HG03196 (cell line): ENCODE results near the gene PFN3.
"Not testable (repeated sequence)": the region's sequence is repeated elsewhere in the genome, so short reads cannot be mapped to it uniquely, and the experiment has no call there.

Source experiments
- ATAC-seq: cut with Tn5 transposase; IDR thresholded peaks from one replicate; pipeline ENCODE4 v1.9.1; 2021; ENCODE audit not compliant: unreplicated experiment

Gene PFN3

DNA sequence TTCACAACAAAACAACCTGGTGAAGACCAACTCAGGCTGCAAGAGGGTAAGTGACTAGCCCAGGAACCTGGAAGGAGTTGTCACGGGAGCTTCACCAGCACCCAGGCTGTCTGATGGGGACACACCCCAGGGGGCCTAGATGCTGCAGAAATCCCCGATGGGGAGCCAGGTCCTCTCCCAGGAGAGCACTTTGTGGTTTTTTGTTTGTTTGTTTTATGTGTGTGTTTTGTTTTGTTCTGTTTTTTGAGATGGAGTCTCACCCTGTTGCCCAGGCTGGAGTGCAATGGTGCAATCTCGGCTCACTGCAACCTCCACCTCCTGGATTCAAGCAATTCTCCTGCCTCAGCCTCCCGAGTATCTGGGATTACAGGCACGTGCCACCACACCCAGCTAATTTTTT, 24.9 kb downstream of the PFN3 start:
- ATAC-seq: not testable (repeated sequence)

DNA sequence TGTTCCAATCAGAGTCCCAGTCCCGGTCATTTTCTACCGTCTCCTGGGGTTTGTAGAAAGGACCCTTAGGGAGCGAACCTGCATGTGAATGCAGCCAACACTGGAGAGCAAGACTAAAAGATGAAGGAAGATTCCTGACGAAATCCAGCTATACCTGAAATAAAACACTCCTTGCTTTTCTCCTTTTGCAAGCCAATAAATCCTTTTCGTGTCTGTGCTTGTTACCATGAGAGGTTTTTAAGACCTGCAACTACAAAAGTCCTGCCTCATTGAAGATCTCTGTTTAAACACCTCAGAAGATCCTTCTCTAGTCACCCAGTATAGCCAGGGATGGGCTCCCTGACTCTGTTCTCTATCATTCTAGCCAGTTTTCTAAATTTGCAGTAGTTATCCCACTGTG, 26.2 kb downstream of the PFN3 start:
- no peak for ATAC-seq

DNA sequence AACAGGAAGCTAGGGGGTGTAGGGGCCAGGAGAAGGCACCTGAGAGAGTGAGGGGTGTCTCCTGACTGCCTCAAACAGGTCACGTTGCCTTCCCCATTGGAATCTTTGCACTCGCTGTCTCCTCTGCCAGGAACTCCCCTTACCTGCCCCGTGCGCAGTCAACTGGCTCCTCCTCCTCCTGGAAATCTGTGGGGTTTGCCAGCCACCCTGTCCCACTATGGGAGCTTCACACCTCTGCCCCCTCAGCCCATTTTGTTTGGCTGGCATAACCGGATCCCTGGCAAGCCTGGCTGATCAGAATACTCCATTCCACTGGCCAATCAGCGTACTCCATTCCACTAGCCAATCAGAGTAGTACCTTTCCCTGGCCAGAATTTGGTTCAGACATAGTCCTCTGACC, 26.7 kb downstream of the PFN3 start:
- no peak for ATAC-seq

DNA sequence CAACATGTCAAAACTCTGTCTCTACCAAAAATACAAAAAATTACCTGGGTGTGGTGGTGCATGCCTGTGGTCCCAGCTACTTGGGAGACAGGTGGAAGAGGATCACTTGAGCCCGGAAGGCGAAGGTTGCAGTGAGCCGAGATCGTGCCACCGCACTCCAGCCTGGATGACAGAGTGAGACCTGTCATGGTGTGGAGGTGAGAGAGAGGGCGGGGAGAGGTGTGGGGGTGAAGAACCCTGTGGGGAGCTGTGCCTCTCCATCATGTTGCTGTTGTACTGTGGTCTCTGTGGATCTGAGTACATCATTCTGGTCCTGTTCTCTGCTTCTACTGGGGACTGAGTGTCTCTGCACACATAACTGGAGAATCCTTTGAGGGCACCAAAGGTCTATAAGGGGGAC, 27.6 kb downstream of the PFN3 start:
- no peak for ATAC-seq

DNA sequence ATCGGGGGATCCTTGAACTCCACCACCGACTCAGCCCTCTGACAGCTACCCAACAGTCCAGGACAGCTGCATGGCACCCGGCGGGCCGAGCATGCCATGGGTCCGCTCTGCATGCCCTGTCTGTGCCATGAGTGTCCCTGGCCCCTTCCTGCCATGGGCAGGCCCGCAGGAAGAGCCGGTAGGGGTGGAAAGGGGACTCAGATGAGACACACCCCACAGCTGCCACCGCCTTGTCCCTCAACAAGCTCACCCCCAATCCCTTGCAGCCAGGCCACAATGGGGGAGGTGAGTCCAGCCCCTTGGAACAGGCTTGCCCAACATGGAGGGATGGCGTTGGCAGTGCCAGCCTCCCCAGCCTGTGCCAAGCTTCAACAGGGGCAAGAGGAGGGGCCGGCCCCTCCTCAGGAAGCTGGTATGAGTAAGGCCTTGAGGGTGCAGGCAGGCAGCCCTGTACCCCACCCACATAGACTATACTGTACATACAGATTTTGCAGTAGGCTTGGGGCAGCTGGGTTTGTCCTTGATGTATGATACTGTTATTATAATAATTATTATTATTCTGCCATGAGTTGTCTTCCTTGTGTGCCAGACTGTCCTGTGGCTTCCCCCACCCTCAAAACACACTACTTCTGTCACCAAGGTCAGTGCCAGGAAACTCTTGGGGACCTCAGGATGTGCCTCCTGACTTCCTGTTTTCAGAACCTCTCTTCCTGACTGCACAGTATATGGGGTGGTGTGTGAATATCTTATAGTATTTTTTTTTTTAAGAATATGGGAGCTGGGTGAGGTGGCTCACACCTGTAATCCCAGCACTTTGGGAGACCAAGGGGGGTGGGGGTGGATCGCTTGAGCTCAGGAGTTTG, 28.2 kb downstream of the PFN3 start:
- ATAC-seq: no peak

DNA sequence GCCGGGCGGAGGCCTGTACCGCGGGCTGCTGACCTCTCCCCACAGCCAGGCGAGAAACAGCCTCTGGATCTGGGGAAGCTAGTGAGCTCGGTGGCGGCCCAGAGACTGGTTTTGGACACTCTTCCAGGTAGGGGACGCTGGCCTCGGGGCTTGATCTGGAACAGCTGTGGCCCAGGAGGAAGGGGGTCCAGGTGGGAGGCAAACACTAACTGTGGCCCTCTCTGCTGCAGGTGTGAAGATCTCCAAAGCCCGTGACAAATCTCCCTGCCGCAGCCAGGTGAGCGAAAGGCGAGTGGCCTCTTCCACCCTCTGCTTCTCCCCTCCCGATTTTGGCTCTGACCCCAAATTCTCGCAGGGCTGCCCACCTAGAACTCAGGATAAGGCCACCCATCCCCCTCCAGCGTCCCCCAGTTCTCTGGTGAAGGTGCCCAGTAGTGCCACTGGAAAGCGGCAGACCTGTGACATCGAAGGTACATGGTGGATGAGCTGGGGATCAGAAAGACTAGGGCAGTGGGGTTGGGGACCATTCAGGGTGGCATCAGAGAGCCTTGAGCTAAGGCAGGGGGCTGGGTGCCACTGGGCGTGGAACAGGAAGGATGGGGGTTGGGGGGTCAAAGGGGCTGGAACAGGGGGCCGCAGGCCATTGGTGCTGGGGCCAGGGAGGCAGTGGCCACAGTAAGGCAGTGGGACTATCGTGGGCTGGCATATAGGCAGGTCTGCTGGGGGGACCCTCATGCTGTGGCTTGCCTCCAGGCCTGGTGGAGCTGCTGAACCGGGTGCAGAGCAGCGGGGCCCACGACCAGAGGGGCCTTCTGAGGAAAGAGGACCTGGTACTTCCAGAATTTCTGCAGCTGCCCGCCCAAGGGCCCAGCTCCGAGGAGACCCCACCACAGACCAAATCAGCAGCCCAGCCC, 29.1 kb downstream of the PFN3 start:
- no peak for ATAC-seq

DNA sequence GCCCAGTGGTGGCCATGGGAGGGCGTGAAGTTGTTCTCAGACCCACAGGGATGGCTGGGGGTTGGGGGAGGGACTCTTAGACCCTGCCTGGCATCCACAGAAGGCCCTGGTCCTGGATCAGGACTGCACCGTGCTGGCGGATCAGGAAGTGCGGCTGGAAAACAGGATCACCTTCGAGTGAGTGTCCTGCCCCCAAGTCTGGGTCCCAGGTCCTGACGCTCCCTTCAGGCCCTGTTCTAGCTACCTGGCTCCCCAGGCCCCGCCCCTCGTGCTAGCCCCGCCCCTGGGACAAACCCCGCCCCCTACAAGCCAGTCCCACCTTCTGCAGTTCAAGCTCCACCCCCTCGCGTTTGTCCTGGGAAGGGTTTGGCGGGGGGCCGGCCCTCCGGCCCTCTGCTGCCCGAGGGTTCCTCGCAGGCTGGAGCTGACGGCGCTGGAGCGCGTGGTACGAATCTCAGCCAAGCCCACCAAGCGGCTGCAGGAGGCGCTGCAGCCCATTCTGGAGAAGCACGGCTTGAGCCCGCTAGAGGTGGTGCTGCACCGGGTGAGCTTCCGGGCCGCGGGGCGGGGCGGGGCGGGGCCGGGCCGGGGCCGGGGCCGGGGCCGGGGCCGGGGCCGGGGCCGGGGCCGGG, 29.9 kb downstream of the PFN3 start:
- peak; percentile 46 for ATAC-seq

DNA sequence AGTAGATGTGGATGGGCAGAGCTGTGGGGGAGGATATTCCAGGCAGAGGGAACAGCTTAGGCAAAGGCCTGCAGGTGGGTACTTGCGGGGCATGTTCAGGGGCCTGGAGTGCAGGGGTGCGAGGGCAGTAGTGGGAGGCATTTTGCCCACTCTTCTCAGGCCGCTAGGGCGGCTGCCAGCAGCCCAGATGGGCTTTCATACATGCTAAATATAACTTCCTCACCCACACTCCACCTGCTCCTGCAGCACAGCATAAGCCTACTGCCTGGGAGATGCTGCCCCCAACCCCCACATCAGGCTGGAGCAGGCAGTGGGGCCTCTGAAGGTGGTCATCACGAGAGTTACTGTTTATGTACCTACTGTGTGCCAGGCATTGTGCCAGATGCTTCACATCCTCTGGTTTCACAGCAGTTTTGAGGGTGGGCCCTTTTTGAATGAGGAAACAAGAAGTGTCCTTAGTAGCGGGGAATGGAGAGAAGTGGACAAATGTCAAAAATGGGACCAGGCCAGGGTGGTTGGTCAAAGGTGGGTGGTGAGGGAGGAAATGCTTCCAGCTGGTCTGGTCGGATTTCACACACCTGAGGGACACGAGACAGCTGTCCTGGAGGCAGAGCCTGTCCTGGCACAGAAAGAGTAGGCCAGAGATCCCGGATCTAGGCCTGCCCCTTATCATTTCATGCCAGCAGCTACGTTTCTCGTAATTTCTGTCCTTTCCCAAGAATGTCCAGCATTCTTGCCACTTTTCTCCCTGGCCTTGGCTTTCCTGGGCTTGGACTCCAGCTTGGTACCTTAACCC, 30.6 kb downstream of the PFN3 start:
- ATAC-seq: no peak

DNA sequence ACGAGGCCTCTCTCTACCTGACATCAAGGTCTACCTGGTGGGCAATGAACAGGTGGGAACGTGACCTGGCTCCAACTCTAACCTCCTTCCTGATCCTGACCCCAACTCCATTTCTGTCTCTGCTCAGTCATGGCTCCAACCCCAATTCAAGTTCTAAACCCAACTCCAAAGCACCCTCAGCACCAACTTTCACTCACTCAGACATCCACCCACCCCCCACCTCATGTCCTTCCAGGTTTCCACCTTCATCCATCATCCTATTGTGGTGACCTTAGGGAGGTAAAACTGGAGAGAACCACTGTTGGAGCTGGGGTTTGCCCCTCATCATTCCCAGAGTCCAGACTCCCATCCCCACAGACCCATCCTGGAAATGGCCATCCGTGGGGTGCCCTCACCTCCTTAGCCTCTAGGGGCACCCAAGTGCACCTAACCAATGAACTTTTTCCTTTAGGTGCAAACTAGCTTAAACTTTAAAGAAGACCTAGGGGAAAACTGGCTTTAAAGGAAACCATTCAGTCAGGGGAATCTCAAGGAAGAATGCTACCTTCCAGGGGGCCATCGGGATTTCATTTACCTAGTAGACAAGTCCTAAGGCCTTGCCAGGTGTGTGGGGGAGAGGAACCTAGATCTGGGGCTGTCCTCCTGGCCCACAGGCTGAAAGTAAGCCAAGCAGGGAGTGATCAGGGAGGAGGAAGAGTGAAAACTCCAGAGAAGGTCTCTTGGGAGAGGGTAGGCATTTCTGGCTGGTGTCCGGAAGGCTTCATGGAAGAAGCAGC, 31.4 kb downstream of the PFN3 start:
- ATAC-seq: no peak

DNA sequence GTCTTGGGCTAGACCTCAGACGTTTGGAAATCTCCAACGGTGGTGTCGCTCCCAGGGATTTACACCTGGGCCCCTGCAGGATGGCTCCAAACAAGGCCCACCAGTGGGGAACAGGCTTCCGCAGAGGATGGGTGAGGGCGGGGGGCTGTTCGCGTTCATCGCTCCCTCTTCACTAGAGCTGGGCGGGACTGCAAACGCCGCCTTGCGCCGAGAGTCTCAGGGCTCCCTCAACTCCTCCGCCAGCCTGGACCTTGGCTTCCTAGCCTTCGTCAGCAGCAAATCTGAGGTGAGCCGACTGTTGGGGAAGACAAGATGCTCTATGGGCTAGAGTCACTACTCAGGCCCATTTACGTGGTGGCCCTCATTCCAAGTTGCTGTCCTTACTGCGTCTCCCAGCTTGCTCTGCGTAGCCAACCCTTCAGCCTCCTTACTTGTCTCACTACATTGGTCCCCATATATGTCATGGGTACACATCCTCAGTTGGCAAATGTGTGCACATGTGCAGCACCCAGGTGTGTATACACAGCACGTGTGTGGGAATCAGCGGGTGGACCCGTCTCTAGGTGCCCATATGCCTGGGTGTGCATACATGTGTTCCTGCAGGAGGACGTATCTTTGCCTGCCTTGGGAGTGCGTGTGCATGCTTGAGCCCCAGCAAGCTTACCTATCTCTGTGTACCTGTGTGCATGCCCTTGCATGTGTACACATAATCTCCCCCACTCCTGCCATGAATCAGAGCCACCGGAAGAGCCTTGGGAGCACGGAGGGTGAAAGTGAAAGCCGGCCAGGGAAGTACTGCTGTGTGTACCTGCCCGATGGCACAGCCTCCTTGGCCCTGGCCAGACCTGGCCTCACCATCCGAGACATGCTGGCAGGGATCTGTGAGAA, 32.2 kb downstream of the PFN3 start:
- no peak for ATAC-seq

DNA sequence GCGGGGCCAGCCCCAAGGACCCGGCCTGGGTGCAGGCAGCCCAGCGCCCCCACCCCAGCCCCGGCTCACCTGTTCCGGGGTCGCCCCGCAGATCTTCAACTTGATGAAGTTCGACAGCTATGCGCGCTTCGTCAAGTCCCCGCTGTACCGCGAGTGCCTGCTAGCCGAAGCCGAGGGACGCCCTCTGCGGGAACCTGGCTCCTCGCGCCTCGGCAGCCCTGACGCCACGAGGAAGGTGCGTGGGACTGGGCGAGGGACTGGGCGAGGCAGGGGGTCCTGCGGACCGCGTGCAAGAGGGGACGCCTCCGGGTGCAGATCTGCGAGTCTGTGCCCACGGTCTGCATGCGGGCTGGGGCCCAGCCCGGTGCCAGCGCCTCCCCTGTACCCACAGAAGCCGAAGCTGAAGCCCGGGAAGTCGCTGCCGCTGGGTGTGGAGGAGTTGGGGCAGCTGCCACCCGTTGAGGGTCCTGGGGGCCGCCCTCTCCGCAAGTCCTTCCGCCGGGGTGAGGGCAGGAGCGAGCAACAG, 33.1 kb downstream of the PFN3 start:
- ATAC-seq: no peak

DNA sequence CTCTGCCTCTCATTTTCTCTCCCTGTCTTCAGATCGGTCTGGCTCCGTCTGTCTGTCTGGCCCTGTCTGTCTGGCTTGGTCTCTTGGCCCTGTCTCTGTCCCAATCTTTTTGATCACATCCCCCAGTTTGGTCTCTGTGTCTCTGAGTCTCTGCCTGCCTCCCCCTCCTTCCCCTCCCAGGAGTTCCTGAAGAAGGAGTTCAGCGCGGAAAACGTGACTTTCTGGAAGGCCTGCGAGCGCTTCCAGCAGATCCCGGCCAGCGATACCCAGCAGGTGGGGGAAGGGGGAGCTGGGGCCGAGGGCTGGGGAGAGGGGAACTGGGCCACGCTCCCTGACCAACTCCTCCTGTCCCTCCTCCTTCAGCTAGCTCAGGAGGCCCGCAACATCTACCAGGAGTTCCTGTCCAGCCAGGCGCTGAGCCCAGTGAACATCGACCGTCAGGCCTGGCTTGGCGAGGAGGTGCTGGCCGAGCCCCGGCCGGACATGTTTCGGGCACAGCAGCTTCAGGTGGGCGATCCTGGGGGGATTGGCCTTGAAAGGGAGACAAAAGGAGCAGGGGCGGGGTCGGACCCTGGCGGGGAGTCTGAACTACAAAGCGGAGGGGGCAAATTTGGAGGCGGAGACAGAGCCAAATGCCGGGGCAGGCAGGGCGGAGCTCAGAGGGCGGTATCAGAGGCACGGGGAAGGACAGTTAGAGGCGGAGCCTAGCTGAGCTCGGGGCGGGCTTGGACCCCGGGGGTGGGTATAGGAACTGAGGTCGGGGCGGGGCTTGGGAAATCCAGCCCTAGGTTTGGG, 33.7 kb downstream of the PFN3 start:
- no peak for ATAC-seq

DNA sequence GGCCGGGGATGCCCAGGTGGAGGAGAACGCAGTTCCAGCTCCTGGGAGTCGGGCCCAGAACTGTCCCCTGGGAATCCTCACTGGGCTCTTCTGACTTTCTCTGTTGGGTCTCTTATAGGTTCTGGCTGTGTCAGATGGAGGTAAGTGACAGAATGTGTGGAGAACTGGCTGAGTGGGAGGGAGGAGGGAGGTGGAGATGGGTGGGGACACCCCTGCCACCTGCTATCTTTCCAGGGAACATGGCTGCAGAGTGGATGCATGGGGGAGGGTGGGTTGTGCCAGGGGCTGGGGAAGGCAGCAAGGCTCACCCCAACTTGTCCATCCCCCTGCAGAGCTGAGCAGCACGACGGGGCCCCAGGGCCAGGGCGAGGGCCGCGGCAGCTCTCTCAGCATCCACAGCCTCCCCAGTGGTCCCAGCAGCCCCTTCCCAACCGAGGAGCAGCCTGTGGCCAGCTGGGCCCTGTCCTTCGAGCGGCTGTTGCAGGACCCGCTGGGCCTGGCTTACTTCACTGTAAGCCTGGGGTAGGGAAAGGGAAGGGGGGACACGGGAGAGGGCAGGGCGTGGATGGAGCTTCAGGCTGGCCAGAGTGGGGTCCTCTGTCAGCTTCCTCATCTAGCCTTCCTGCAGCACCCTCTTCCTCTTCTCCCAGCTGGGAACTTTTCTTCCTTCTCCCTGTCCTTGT, 34.5 kb downstream of the PFN3 start:
- no peak for ATAC-seq

DNA sequence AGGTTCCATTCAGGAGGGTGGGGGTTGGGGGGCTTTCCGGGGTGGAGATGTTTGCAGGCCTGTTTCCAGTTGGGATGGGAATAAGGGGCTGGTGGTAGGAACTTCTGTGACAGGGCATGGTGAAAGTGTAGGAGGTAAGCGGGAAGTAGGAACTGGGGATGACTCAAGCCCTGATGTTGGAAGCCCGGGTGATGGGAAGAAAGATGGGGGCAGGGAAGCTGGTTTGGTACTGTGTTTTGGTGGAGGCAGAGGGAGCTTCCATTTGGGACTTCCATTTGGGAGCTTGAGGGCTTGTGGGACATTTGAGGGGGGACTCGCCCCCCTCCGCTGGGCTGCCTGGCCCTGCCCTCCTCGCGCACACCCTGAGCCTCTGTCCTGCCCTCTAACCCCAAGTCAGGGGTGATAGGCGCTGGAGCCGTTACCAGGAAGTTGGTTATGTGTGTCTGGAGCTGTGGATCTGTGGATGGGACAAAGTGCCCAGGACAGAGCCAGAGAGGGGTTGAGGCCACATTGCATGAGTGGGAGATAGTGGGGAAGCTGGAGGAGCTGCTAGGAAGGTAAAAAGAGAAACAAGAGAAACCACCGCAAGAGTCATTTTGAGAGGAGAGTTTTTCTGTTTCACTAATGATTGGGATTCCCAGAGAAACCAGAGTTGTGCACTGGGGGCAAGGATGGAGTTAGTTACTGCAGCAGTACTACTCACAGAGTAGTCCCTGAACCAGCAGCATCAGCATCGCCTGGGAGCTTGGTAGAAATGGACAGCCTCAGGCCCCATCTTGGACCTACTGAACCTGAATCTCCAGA, 36.1 kb downstream of the PFN3 start:
- ATAC-seq: no peak

DNA sequence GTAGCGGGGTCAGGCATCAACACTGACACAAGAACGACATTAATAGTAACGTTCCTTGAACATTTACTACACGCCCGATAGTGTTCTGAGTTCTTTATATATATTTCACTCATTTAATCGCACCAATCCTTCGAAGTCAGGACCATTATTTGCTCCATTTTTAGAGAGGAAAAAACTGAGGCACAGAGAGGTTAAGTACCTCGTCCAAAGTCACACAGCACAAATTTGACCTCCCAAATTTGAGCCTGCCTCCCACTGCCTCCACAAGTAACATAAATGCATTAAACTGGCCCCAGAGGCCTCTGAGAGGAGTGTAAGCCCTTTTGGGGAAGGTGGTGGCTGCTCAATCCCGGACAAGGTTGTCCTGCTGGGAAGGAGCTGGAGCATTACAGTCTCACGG, 36.9 kb downstream of the PFN3 start:
- ATAC-seq: no peak

DNA sequence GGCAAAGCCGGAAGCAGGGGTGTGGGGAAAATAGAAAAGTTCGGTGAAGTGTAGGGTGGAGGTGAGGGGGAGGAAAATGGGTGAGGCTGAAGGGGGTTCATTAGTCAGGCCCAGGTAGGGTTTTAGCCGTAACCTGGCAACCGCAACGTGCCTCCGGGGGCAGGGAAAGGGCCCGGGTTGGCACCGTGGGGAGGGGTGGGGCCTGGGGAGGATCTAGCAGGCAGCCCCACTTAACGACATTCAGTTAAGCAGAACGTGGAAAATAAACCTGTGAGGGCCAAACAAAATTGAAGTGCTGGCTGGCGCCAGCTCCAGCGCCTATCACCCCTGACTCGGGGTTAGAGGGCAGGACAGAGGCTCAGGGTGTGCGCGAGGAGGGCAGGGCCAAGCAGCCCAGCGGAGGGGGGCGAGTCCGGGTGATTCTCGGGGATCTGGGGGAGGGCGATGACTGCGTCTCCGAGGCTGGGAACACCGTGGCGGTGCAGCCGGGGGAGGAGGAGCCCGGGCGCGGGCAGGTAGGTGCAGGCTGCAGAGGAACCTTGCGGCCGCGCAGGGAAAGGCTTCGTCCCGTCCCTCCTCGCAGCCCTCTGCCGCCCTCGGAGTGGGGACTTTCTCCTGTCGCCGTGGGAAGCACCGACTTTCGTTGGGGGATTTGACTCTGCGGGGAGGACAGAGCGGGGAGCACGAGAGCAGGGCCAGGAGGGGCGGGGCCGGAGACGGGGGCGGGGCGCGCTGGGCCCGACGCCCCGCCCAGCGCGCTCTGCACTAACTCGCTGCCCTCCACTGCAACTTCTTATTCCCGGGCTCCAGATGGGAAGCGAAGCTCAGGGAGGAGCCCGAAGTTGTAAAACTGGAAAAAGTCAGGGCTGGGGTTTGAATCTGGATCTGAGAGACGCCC, 37.6 kb downstream of the PFN3 start:
- ATAC-seq: peak; percentile 29
